DLD1 (cell line): ENCODE results near the gene HBM.
"Not testable (repeated sequence)": the region's sequence is repeated elsewhere in the genome, so short reads cannot be mapped to it uniquely, and the experiment has no call there.

Experiments
- in situ Hi-C: cut with HindIII; loops from 2 replicates; pipeline ENCODE4 v1.10.0; 2017; ENCODE audit warnings: low sequenced_read_pairs

Gene HBM, protein sequence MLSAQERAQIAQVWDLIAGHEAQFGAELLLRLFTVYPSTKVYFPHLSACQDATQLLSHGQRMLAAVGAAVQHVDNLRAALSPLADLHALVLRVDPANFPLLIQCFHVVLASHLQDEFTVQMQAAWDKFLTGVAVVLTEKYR

GRCh38 chr16:165539-166374, at the start of gene HBM:
Gene HBM, plus strand, starts transcription at chr16:165978. Its CDS starts 20 bp downstream, at chr16:165998.
- in situ Hi-C loops = no loop called here

DNA sequence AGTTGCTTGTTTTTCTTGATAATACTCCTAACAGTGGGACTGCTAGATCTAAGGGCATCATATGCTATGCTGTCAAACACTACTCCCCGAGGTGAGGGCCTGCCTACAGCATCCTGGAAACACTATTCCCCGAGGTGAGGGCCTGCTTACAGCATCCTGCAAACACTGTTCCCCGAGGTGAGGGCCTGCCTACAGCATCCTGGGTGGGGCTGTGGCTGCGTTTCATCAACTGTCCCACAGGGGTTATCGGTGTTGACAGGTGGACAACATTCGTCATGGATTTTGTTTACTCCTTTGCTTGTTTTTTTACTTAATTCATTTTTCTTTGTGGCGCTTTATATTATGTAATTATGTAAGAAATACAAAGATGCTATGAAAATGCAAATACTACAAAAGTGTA, 49.8 kb upstream of the HBM start:
- in situ Hi-C loops = no loop called here

- in situ Hi-C loops = no loop called here
Observed at GRCh38 chr16:117379-118365, 48.1 kb upstream of the HBM start.

GRCh38 chr16:118857-119256, 46.9 kb upstream of the HBM start:
- in situ Hi-C loops = no loop called here

DNA sequence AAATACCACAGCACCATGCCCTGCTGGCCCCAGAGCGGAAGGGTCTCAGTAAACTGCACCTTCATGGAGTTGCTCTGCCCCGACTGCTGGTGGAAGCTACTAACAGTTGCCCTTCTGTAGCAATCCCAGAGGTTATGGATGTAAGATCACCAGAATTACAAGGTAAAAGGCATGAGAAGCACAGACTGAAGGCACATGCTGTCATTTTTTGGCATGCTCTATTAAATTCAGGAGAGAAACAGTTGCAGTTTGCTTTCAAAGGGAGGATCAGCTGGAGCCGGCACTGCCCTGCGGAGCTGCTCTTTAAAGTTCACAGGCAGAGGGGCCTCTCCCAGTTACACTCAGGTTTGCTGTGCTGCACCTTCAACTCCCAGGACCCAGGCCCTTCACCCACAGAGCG, 46.5 kb upstream of the HBM start:
- in situ Hi-C loops = no loop called here

DNA sequence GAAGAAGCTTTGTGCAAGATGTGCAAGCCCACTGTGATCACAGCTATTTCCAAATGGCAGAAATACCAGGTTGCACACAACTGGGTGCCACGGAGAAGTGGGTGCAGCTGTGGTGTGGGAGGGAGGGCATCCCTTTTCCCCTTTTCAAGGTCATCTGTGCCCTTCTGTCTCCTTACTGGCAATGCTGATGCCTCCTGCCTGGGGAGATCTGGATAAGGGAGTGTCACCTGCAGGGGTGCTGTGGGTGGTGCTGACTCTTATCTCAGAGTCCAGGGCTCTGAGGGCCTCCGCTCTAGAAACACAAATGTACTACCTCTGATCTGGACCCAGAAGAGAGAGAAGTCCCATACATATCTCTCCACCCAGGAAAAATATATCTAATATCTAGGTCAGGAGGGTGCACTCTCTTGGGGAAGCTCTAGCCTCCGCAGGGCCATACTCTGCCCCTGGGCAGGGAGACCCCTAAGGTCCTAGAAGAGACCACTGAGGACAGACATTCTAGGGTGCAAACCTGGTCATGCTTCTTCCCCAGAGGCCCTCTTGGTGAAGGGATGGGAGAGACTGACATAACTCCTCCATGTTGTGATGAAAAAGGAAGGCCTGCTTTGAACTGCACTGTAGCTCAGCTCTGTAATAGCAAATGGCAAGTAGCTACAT, 45.8 kb upstream of the HBM start:
- in situ Hi-C loops = no loop called here

- in situ Hi-C loops = no loop called here
Observed at GRCh38 chr16:120756-121155, 45.0 kb upstream of the HBM start.

GRCh38 chr16:122361-122760, 43.4 kb upstream of the HBM start:
- in situ Hi-C loops = no loop called here

- in situ Hi-C loops = not testable (repeated sequence)
Observed at GRCh38 chr16:123558-124350, 42.0 kb upstream of the HBM start.

DNA sequence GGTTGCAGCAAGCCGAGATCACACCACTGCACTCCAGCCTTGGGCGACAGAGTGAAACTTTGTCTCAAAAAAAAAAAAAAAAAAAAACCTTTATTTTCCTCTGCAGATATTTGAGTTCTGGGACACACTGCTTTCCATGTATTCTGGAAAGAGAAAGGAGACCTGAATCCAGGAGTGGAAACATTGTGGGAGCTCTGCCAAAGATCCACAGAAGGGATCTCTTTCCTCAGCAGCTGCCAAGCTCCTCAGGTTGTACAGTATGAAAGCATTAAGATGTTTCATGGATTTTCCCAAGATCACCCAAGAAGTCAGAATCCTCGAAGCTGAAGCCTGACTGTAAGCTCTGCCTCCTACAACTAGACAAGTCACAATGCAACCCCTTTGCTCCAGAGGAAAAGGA, 40.8 kb upstream of the HBM start:
- in situ Hi-C loops = no loop called here

DNA sequence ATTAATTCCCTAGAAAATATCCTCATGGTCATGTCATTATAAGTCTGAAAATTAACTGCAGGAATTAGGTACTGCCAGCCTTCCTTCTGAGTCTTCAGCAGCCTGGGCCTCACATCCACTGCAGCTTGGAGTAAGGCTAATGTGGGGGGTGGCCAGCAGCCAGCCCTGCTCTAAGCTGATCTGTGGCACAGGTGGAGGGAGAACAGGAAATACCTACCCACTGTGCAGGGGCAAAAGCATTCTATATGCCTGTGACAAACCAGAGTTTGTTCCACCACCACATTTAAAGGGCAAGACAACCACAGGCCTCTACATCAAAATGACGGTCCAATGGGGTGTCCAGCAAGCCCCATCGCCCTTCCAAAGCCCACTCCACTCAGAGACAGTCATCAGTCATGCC, 36.7 kb upstream of the HBM start:
- in situ Hi-C loops = no loop called here

DNA sequence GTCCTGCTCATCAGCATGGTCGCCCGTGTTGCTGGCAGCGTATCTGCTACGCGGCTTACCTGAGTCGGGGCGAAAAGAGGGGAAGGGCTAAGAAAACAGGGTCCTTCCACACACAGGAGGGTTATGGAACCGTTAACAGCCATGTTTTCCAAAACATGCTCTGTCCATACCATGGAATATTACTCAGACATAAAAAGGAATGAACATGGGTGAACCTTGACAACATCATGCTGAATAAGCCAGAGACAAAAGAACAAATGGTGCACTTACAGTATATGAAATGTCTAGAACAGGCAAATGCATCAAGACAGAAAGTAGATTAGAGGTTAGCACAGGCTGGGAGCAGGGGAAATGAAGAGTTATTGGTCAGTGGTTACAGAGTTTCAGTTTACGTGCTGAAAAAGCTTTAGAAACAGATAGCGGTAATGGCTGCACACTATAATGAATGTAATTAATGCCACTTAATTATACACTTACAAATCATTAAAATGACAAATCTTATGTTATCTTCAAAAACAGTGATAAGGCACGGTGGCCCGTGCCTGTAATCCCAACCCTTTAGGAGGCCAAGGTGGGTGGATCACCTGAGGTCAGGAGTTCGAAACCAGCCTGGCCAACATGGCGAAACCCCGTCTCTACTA, 35.1 kb upstream of the HBM start:
- in situ Hi-C loops = no loop called here

DNA sequence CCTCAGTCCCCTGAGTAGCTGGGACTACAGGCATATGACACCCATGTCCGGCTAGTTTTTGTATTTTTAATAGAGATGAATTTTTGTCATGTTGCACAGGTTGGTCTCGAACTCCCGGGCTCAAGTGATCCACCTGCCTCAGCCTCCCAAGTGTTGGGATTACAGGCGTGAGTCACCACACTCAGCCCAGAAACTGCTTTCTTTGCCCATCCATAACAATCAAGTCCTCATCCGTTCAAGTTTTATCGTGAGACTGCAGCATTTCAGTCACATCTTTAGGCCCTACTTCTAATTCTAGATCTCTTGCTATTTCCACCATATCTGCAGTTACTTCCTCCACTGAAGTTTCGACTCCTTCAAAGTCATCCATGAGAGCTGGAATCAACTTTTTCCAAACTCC, 33.7 kb upstream of the HBM start:
- in situ Hi-C loops = no loop called here

DNA sequence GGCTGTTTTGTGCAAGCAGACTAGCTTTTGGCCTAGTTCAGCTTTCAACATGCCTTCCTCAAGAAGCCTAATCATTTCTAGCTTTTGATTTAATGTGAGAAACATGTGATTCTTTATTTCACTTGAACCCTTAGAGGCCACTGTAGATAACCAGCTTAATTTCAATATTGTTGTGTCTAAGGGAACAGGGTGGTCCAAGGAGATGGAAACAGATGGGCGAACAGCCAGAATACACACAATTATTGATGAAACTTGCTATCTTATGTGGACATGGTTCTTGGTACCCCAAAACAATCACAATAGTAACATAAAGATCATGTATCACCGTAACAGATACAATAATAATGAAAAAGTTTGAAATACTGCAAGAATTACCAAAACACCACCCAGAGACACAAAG, 32.1 kb upstream of the HBM start:
- in situ Hi-C loops = no loop called here

- in situ Hi-C loops = no loop called here
Observed at GRCh38 chr16:138049-138417, 27.7 kb upstream of the HBM start.

- in situ Hi-C loops = no loop called here
Observed at GRCh38 chr16:140175-140857, 25.5 kb upstream of the HBM start.

DNA sequence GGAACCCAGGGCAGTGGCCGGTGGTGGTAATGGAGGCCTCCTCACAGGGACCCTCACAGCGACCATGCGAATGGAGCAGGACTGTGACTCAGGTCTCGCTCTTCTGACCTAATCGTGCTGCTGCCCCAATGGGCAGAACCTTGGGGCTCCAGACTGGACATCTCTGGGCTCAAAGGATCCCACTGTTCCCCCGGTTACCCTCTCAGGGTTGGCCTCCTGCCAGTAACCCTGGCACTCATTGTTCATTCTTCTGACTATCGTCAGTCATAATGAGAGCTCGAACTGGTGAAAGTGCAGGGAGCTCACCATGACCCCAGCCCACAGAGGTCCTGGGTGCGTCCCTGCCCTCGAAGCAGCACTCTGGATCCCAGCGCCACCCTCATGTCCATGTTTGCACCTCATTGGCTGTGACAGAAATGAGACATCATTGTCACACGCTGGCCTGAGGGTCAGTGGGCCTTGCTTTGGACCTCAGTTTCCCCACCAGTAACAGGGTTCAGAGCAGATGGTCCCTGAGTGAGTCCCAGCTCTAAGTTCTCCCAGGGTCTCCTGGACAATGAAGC, 23.3 kb upstream of the HBM start:
- in situ Hi-C loops = no loop called here

DNA sequence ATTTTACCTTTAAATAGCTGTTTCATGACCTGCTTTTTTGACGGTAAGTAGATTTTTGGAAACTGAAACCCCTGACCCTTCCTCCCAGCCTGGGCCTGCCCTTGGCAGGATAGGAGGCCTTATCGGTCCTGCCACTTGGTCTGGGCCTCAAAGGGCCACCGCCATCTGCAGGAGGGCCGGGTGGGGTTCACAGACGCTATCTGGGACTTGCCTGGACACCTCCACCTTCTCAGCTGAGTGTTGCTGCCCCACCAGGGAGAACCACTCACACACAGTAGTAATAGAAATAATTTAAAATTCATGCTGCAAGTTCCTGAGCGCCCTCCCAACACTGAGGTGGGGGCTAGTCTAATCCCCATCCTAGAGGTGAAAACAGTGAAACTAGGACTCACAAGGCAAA, 22.7 kb upstream of the HBM start:
- in situ Hi-C loops = no loop called here

GRCh38 chr16:143456-143855, 22.3 kb upstream of the HBM start:
- in situ Hi-C loops = no loop called here
